RWPE2 (cell line): ENCODE measurements around the gene CD300C.
"Not testable (repeated sequence)": the region's sequence is repeated elsewhere in the genome, so short reads cannot be mapped to it uniquely, and the experiment has no call there.

Source experiments
- ATAC-seq: fragments of 200-7000 bp; cut with Tn5 transposase; 3 replicates; pipeline ENCODE4 v1.9.1; 2021; ENCODE audit warnings: low read depth
- DNase-seq: peaks from one replicate; pipeline ENCODE4 v3.0.0-alpha.2; 2020; ENCODE audit warnings: low spot score
- H3K27ac ChIP-seq: fragments of 450-650 bp; 2 replicates; pipeline ENCODE4 v1.5.1; 2017; ENCODE audit warnings: mild to moderate bottlenecking; ENCODE audit not compliant: poor library complexity, severe bottlenecking
- H3K27me3 ChIP-seq: fragments of 250-450 bp; sonication (Bioruptor Pico); 2 replicates; pipeline ENCODE4 v1.5.1; 2021; ENCODE audit warnings: mild to moderate bottlenecking, moderate library complexity; ENCODE audit not compliant: insufficient read depth, poor library complexity, severe bottlenecking
- H3K36me3 ChIP-seq: fragments of 250-450 bp; sonication (Bioruptor Pico); 2 replicates; pipeline ENCODE4 v1.5.1; 2020; ENCODE audit warnings: low read depth, mild to moderate bottlenecking, moderate library complexity
- H3K4me1 ChIP-seq: fragments of 250-450 bp; sonication (Bioruptor Pico); 2 replicates; pipeline ENCODE4 v1.5.1; 2021; ENCODE audit warnings: mild to moderate bottlenecking, moderate library complexity; ENCODE audit not compliant: insufficient read depth, poor library complexity, severe bottlenecking
- H3K4me3 ChIP-seq: fragments of 250-450 bp; sonication (Bioruptor Pico); 2 replicates; pipeline ENCODE4 v1.5.1; 2021; ENCODE audit warnings: mild to moderate bottlenecking, moderate library complexity; ENCODE audit not compliant: severe bottlenecking
- H3K9me3 ChIP-seq: fragments of 250-450 bp; sonication (Bioruptor Pico); 2 replicates; pipeline ENCODE4 v1.5.1; 2021; ENCODE audit warnings: mild to moderate bottlenecking, moderate library complexity; ENCODE audit not compliant: severe bottlenecking
- TF ChIP-seq, protein P1 (sequence below): fragments of 450-650 bp; IDR thresholded peaks from one replicate; pipeline ENCODE4 v1.5.1; 2017; ENCODE audit warnings: mild to moderate bottlenecking, moderate library complexity; ENCODE audit not compliant: poor library complexity, severe bottlenecking

Gene CD300C

DNA sequence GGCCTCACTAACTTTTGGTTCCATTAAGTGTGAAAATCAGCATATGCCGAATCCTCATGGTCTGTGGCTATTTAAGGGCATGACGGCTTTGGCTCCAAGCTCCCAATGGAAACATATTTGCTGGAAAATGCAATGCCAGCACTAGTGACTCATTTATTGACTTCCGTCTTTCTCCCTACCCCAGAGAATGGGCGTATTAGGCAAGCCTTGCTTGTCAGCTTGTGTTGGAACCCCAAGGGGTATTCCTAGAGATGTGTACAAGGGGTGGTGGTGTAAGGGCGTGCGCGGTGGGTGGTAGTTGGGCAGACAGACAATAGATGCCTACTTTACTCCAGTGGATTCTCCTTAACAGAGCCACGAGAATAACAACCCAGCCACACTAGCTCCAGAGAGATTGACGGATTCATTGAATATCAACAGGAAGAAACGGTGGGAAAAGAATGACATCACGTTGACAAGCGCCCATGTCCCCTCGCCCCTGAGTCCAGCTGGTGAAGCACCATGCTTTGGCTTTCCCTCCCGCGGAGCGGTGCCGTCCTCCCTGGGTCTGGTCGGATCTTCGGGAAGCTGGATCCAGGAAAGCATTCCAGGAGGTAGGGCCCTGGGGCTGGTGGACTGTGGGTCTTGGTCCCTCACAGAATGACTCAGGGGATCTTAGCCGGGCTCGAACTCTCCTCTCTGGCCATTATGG lies 25.0 kb downstream of the CD300C start:
- no peak for ATAC-seq

GRCh38 chr17:74520016-74520434 lies 25.9 kb downstream of the CD300C start:
- no peak overlapping the region for H3K27ac ChIP-seq

More for the DNA sequence above, 25.0 kb downstream of the CD300C start:
- Histone ChIP-seq H3K9me3 (no peaks in the 10 kb centered on the region), H3K27me3 (no peaks in the 10 kb centered on the region), H3K4me1 (no peaks in the 10 kb centered on the region), H3K36me3 (no peaks in the 10 kb centered on the region), H3K27ac (no peak overlapping the region), H3K4me3 (no peak overlapping the region)
- DNase-seq = no peak
- TF ChIP-seq, protein P1, sequence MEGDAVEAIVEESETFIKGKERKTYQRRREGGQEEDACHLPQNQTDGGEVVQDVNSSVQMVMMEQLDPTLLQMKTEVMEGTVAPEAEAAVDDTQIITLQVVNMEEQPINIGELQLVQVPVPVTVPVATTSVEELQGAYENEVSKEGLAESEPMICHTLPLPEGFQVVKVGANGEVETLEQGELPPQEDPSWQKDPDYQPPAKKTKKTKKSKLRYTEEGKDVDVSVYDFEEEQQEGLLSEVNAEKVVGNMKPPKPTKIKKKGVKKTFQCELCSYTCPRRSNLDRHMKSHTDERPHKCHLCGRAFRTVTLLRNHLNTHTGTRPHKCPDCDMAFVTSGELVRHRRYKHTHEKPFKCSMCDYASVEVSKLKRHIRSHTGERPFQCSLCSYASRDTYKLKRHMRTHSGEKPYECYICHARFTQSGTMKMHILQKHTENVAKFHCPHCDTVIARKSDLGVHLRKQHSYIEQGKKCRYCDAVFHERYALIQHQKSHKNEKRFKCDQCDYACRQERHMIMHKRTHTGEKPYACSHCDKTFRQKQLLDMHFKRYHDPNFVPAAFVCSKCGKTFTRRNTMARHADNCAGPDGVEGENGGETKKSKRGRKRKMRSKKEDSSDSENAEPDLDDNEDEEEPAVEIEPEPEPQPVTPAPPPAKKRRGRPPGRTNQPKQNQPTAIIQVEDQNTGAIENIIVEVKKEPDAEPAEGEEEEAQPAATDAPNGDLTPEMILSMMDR = no peak

DNA sequence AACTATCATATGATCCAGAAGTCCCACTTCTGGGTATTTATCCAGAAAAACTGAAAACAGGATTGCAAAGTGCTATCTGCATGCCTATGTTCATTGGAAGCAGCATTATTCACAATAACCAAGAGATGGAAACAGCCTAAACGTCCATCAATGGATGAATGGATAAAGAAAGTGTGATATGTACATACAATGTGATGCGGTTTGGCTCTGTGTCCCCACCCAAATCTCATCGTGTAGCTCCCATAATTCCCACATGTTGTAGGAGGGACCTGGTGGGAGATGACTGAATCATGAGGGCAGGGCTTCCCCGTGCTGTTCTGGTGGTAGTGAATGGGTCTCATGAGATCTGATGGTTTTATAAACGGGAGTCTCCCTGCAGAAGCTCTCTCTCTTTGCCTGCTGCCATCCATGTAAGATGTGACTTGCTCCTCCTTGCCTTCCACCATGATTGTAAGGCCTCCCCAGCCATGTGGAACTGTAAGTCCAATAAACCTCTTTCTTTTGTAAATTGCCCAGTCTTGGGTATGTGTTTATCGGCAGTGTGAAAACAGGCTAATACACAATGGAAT lies 27.4 kb downstream of the CD300C start:
- H3K4me3 ChIP-seq, H3K36me3 ChIP-seq, H3K4me1 ChIP-seq, DNase-seq, H3K27me3 ChIP-seq, H3K9me3 ChIP-seq, H3K27ac ChIP-seq, ATAC-seq: not testable (repeated sequence)

More at GRCh38 chr17:74520016-74520434, 25.9 kb downstream of the CD300C start:
- Histone ChIP-seq H3K4me1 (no peaks in the 10 kb centered on the region), H3K36me3 (no peaks in the 10 kb centered on the region), H3K27me3 (no peaks in the 10 kb centered on the region), H3K4me3 (no peak overlapping the region), H3K9me3 (no peaks in the 10 kb centered on the region)
- DNase-seq (no peak), ATAC-seq (no peak)
- TF ChIP-seq, protein P1 = no peak

DNA sequence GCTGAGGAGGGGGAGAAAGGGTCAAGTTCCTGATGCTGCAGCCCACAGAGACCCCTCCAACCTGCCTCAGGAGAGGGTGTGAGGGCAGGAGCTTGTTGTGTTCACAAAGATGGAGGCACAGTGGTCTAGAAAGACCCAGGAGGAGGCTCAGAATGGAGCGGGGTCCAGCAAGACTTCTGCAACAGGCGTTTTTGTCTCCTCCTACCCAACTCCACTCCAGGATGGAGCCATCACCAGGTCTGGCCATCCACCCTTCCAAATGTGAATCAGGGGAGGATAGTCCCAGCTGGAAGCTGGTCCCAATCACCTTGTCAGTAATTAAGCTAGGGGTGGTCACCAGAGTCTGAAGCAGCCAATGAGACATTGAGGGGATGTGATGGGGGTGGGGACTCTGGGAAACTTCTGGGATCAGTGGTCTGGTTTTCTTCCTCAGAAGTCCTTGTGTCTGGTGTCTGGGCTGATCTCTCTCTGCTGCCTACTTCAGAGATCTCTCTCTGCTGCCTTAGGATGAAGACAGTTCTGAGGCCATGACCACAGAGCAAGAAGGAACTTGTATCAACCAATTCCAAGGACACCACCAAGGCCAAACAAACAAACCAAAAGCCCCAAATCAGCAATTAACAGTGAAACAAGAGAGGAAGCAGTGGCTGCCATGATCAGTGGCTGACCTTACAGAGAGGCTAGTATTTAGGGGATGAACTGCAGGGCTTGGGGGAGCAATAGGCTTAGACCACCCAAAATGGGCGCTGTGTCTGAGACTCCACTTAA lies 29.2 kb downstream of the CD300C start:
- Histone ChIP-seq H3K27me3 (no peaks in the 10 kb centered on the region), H3K36me3 (no peaks in the 10 kb centered on the region), H3K9me3 (no peaks in the 10 kb centered on the region), H3K4me1 (no peaks in the 10 kb centered on the region), H3K4me3 (no peak overlapping the region), H3K27ac (no peak overlapping the region)
- DNase-seq (no peak), ATAC-seq (no peak)
- TF ChIP-seq, protein P1 = no peak

GRCh38 chr17:74515941-74516340 lies 30.0 kb downstream of the CD300C start:
- TF ChIP-seq, protein P1 = no peak
- DNase-seq (no peak), ATAC-seq (no peak)
- H3K36me3 ChIP-seq = no peaks in the 10 kb centered on the region
- H3K4me1 ChIP-seq = no peaks in the 10 kb centered on the region
- no peaks in the 10 kb centered on the region for H3K9me3 ChIP-seq
- H3K27ac ChIP-seq = no peak overlapping the region
- H3K4me3 ChIP-seq = no peak overlapping the region
- H3K27me3 ChIP-seq = no peaks in the 10 kb centered on the region
